Endometrial microvascular endothelial cells (primary cell): Measurements from ENCODE around the gene ABHD8. TPM values are rescaled to one million over a fixed set of nuclear protein-coding genes. Genes with fewer than 3 reads are reported as not detected.
"Not testable (repeated sequence)": the region's sequence is repeated elsewhere in the genome, so short reads cannot be mapped to it uniquely, and the experiment has no call there.

ENCODE experiments used
- in situ Hi-C: cut with HindIII; loops from 2 replicates; pipeline ENCODE4 v1.10.0; 2017; ENCODE audit warnings: low sequenced_read_pairs, low pct_unique_long_range_greater_than_20kb; ENCODE audit errors: inconsistent ontology term
- total RNA-seq: library from RNA; depleted of rRNA; stranded (reverse); fragments of >200 nt; gene quantifications from one replicate; pipeline ENCODE4 v1.2.3, GENCODE V29; 2015; ENCODE audit errors: inconsistent ontology term

The ABHD8 gene
- total RNA-seq, 1 donor from 2014 or later, result 6.6 TPM

- in situ Hi-C loops, result no loop called here
Measured at GRCh38 chr19:17281391-17282304, 21.6 kb downstream of the ABHD8 start, which contains the start of gene ANKLE1. Gene ANKLE1, plus strand, starts transcription at chr19:17281901. Its CDS starts 20 bp downstream, at chr19:17281921.

- in situ Hi-C loops, result no loop called here
Measured at GRCh38 chr19:17279436-17279835, 23.8 kb downstream of the ABHD8 start.

GRCh38 chr19:17275441-17276175 lies 27.6 kb downstream of the ABHD8 start:
- in situ Hi-C loops, result no loop called here

- in situ Hi-C loops, result not testable (repeated sequence)
Measured at GRCh38 chr19:17274892-17275291, 28.3 kb downstream of the ABHD8 start.

- in situ Hi-C loops, result no loop called here
Measured at GRCh38 chr19:17268754-17269153, 34.5 kb downstream of the ABHD8 start.

- in situ Hi-C loops, result no loop called here
Measured at GRCh38 chr19:17266975-17267788, 36.0 kb downstream of the ABHD8 start, which contains the start of gene BABAM1. Gene BABAM1, plus strand, starts transcription at chr19:17267443. Its CDS starts 1,364 bp downstream, at chr19:17268807.

GRCh38 chr19:17266589-17266974 lies 36.6 kb downstream of the ABHD8 start:
- in situ Hi-C loops, result no loop called here

- in situ Hi-C loops, result no loop called here
Measured at GRCh38 chr19:17266026-17266425, 37.2 kb downstream of the ABHD8 start.

- in situ Hi-C loops, result no loop called here
Measured at GRCh38 chr19:17264641-17264979, 38.6 kb downstream of the ABHD8 start, which contains the start of gene USHBP1. Gene USHBP1, minus strand, starts transcription at chr19:17264745. Its CDS starts 446 bp downstream, at chr19:17264299.

GRCh38 chr19:17263712-17264640 lies 39.2 kb downstream of the ABHD8 start:
- in situ Hi-C loops, result no loop called here

GRCh38 chr19:17262557-17262956 lies 40.7 kb downstream of the ABHD8 start:
- in situ Hi-C loops, result no loop called here

- in situ Hi-C loops, result no loop called here
Measured at GRCh38 chr19:17260842-17261325, 42.3 kb downstream of the ABHD8 start.

- in situ Hi-C loops, result no loop called here
Measured at GRCh38 chr19:17259934-17260333, 43.3 kb downstream of the ABHD8 start.

- in situ Hi-C loops, result no loop called here
Measured at GRCh38 chr19:17259118-17259780, 44.0 kb downstream of the ABHD8 start.

- in situ Hi-C loops, result no loop called here
Measured at GRCh38 chr19:17256130-17256529, 47.1 kb downstream of the ABHD8 start.

GRCh38 chr19:17255150-17255621 lies 48.0 kb downstream of the ABHD8 start:
- in situ Hi-C loops, result no loop called here

- in situ Hi-C loops, result no loop called here
Measured at GRCh38 chr19:17254636-17255035, 48.6 kb downstream of the ABHD8 start.
